Bronchial epithelial cell (primary cell): ENCODE measurements around the gene DCDC1. TPM values are rescaled to one million over a fixed set of nuclear protein-coding genes. Genes with fewer than 3 reads are reported as not detected.

Source experiments
- DNase-seq: peaks from one replicate; pipeline ENCODE4 v3.0.0-alpha.2; 2010; ENCODE audit warnings: low read depth
- FAIRE-seq: peaks from 2 replicates; lab custom pipeline; 2011; peaks lifted over from hg19 to GRCh38; lab: Jason Lieb, UNC
- H3K27me3 ChIP-seq: 2 replicates; pipeline ENCODE4 v1.5.1; 2011; ENCODE audit warnings: low read length; ENCODE audit not compliant: control insufficient read depth, insufficient read depth
- H3K36me3 ChIP-seq: 2 replicates; pipeline ENCODE4 v1.5.1; 2011; ENCODE audit warnings: low read length; ENCODE audit not compliant: control insufficient read depth, insufficient read depth
- H3K4me3 ChIP-seq: 2 replicates; pipeline ENCODE4 v1.5.1; 2011; ENCODE audit warnings: mild to moderate bottlenecking, low read depth, low read length, control low read depth
- total RNA-seq: library from RNA; depleted of rRNA; stranded (reverse); fragments of >200 nt; gene quantifications from 2 replicates; pipeline ENCODE4 v1.2.1, GENCODE V29; 2014
- TF ChIP-seq, protein P1 (sequence below): IDR thresholded peaks from 2 replicates; pipeline ENCODE4 v1.5.1; 2011; ENCODE audit warnings: mild to moderate bottlenecking, moderate library complexity, low read length, control low read depth, inconsistent platforms; ENCODE audit not compliant: insufficient read depth, severe bottlenecking

The DCDC1 gene
- total RNA-seq, 1 donor from 2014 or later = not detected

DNA sequence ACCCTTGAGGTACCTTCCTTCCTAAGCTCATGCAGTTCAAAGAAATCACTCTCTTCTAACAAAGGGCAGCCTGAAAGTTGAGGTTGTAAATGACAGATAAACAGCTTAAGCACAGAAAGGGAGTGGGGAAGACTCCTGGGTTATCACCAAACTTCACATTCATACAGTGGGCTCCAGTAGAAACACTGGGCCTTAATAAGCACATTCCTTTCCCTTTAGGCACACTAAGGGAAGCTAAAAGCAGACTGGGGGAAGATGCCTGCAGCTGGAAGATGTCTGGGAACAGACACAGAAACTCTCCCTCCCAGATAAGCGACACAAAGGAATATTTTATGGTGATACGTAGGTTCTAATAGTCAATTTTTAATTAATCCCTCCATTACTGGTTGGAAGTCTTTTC lies 433.0 kb downstream of the DCDC1 start:
- DNase-seq (no peak), FAIRE-seq (no peak)
- TF ChIP-seq, protein P1, sequence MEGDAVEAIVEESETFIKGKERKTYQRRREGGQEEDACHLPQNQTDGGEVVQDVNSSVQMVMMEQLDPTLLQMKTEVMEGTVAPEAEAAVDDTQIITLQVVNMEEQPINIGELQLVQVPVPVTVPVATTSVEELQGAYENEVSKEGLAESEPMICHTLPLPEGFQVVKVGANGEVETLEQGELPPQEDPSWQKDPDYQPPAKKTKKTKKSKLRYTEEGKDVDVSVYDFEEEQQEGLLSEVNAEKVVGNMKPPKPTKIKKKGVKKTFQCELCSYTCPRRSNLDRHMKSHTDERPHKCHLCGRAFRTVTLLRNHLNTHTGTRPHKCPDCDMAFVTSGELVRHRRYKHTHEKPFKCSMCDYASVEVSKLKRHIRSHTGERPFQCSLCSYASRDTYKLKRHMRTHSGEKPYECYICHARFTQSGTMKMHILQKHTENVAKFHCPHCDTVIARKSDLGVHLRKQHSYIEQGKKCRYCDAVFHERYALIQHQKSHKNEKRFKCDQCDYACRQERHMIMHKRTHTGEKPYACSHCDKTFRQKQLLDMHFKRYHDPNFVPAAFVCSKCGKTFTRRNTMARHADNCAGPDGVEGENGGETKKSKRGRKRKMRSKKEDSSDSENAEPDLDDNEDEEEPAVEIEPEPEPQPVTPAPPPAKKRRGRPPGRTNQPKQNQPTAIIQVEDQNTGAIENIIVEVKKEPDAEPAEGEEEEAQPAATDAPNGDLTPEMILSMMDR = no peak
- Histone ChIP-seq H3K4me3 (no peak overlapping the region), H3K27me3 (no peaks in the 10 kb centered on the region), H3K36me3 (no peaks in the 10 kb centered on the region)

DNA sequence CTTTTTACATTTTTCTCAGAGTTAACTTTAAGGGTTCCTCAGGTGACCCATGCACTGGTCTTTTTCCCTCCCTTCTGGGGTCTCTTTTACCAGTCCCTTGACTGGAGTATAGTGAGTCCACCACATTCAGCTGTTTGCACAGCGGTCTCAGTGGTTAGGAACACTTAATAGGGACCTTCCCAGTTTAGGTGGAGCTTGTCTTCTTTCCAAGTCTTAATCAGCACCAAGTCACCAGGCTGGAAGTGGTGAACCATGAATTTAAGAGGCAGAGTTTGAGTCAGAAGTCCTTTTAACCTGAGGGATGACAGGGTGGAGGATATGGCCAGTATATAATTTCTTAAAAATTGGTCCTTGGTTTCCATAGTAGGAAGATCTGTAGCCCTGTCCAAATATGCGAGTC lies 433.7 kb downstream of the DCDC1 start:
- no peaks in the 10 kb centered on the region for H3K27me3 ChIP-seq
- TF ChIP-seq, protein P1 = no peak
- no peak overlapping the region for H3K4me3 ChIP-seq
- peak; percentile 7 for DNase-seq
- FAIRE-seq = no peak
- H3K36me3 ChIP-seq = no peaks in the 10 kb centered on the region

GRCh38 chr11:30926130-30926529 lies 443.4 kb downstream of the DCDC1 start:
- TF ChIP-seq, protein P1 = no peak
- no peaks in the 10 kb centered on the region for H3K27me3 ChIP-seq
- DNase-seq (no peak), FAIRE-seq (no peak)
- H3K4me3 ChIP-seq = no peak overlapping the region
- H3K36me3 ChIP-seq = no peaks in the 10 kb centered on the region

- Histone ChIP-seq H3K4me3 (no peak overlapping the region), H3K27me3 (no peaks in the 10 kb centered on the region), H3K36me3 (no peaks in the 10 kb centered on the region)
- TF ChIP-seq, protein P1 = no peak
- DNase-seq (no peak), FAIRE-seq (no peak)
Observed at GRCh38 chr11:30921811-30922210, 447.7 kb downstream of the DCDC1 start.

DNA sequence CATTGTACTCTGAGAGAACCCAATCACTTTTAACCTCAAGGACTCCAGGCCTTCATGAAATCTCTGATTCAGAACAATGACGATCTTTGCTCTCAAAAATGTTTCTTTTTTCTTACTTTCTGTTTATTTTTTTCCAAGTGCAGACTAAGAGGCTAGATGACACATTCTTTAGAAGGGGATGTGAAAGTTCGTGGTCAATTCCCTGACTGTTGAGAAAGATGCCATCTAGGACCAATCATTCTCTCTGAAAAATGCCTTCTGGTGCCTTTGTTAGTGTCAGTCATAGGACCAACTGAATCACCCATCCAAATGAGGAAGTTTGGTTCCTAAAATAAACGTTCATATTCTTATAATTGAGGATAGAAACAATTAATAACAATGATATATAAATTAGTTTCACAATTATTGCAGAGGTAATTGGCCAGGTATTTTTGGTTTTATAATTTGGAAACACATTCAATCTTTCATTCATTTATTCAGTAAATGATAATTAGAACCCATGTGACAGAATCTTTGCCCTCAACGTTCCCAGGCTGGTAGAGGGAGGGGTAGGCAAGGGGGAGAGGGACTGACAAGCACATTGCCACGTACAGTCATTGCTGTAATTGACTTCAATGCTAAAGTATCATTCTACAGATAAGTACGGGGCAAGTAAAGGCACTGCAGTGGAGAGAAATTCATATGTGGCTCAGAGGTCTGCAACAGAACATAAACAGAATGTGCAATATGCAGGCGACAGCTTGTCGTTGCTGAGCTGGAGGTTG lies 450.0 kb downstream of the DCDC1 start:
- H3K36me3 ChIP-seq = no peaks in the 10 kb centered on the region
- TF ChIP-seq, protein P1 = no peak
- DNase-seq (no peak), FAIRE-seq (no peak)
- H3K4me3 ChIP-seq = no peak overlapping the region
- H3K27me3 ChIP-seq = no peaks in the 10 kb centered on the region
